Subcutaneous adipose tissue (tissue), 4 donors: ENCODE measurements around the gene TFDP1. TPM values are rescaled to one million over a fixed set of nuclear protein-coding genes. Genes with fewer than 3 reads are reported as not detected.

Experiments used
- CTCF ChIP-seq: fragments of 450-650 bp; IDR thresholded peaks from one replicate; pipeline ENCODE4 v1.5.1; 2016; ENCODE audit warnings: low read depth, mild to moderate bottlenecking, control low read depth, antibody characterized with exemption, moderate library complexity
- total RNA-seq, 4 donors: library from RNA; depleted of rRNA; stranded (reverse); fragments of >200 nt; gene quantifications; one replicate each; pipeline ENCODE4 v1.1.0, GENCODE V29; 2016

The TFDP1 gene
- total RNA-seq, 4 donors from 2014 or later, result 26.2 to 59.5 (median 27.8) TPM

DNA sequence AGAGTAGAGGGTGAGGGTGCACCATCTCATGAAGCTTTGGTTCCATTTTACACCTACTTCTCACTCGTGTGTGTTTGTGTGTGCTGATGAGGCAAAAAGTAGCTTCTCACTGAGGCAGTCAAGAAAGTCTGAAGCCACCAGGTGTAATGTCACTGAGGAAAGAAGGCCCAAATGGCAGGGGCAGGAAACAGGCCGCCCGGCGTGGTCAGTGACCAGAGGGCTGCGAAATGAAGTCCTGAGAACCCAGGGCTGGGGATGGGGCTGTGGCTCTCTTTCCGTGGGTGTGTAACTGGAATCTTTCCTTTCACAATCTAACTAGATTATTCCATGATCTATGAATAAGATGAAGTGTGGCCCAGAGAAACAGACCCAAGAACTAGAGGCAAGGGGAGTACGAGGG is 25.5 kb upstream of the TFDP1 start:
- TF ChIP-seq CTCF, result no peak

DNA sequence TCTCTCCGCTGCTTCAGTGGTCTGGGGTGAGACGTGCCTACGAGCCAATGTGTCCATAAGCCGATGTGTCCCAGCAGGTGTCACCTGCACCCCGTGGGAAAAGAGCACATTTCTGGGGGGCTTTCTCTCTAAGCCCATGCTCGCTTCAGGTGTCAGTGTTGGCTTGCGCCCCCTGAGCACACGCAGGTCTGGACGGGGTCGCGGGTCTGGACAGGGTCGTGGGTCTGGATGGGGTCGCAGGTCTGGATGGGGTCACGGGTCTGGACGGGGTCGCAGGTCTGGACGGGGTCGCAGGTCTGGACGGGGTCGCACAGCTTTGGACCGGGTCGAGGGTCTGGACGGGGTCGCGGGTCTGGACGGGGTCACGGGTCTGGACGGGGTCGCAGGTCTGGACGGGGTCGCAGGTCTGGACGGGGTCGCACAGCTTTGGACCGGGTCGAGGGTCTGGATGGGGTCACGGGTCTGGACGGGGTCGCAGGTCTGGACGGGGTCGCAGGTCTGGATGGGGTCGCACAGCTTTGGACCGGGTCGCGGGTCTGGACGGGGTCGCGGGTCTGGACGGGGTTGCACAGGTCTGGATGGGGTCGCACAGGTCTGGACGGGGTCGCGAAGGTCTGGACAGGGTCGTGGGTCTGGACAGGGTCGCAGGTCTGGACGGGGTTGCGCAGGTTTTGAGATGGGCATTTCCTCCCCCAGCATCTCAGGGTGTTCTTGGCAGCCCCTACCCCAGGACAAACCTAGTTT is 24.5 kb upstream of the TFDP1 start:
- TF ChIP-seq CTCF, result no peak

- no peak for TF ChIP-seq CTCF
Measured at GRCh38 chr13:113560645-113561416, 23.7 kb upstream of the TFDP1 start.

DNA sequence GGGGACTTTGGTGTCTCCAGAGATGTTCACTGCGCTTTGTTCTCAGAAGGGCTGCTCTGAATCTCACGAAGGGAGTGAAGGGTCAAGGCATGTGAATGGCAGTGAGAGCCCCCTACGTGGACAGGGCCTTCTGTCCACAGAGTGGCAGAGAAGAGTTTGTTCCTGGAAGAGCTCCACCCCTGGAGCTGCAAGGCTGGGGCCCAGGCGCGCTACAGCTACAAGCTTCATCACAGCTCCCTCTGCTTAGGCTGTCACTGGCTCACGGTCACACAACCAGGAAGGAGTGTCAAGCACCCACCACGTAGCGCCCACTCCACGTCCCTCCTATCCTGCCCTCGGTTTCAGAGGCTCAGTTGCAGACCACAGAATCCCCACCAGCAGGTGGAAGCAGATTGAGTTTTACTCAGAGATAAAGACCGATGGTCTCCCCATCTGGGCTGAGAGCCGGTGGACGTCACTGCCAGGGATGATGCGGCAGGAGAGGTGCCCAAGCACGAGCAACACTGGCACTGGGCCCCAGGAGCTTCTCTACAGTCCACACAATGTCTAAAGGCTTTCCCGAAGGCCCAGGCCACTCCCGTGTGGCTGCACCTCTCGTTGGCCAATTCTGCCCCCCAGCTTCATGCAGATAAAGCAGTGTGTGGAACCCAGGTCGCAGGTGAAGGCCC is 23.0 kb upstream of the TFDP1 start:
- TF ChIP-seq CTCF, result no peak

DNA sequence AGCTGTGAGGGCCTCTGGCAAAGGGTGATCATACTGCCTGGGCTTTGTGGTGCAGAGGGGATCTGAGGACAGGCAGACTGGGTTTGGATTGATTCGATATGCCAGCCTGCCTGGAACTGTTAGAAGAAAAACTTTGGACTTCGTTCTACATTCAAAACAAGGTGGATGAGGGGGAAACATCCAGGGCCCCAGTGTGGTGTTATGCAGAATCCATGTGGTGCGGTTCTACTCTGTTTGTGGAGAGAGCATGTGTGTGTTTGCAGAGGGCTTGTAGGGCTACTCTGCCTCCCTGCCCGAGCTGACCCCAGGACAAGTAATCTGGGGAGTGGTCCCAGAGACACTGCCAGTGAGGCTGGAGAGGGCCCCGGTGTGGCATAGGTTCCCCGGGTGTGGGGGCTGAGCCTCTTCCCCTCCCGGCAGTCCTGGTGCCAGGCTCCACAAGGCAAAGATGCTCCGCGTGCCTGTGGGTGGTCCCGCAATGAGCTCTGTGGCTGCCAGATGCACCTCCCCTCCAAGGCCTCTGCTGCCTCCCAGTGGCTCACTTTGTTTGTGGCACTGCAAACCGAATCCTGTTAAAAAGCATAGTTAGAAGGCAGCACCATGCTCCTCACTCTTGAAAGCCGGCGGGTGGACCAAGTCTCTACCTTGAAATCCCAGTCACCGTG is 22.3 kb upstream of the TFDP1 start:
- no peak for TF ChIP-seq CTCF

- TF ChIP-seq CTCF, result no peak
Measured at GRCh38 chr13:113562844-113563243, 21.7 kb upstream of the TFDP1 start.
